Activated CD4-positive, alpha-beta T cell treated with anti-CD3 and anti-CD28 coated beads, Interleukin-2, amount 50 U/mL, for 24 hours (primary cell): ENCODE data around the gene TFEC.
"Not testable (repeated sequence)": the region's sequence is repeated elsewhere in the genome, so short reads cannot be mapped to it uniquely, and the experiment has no call there.

Experiments used
- DNase-seq, 2 donors: peaks; one replicate each; pipeline ENCODE4 v3.0.0-alpha.2; 2020; ENCODE audit warnings: low read depth in 1 of 2, low spot score in 1 of 2

TFEC gene

DNA sequence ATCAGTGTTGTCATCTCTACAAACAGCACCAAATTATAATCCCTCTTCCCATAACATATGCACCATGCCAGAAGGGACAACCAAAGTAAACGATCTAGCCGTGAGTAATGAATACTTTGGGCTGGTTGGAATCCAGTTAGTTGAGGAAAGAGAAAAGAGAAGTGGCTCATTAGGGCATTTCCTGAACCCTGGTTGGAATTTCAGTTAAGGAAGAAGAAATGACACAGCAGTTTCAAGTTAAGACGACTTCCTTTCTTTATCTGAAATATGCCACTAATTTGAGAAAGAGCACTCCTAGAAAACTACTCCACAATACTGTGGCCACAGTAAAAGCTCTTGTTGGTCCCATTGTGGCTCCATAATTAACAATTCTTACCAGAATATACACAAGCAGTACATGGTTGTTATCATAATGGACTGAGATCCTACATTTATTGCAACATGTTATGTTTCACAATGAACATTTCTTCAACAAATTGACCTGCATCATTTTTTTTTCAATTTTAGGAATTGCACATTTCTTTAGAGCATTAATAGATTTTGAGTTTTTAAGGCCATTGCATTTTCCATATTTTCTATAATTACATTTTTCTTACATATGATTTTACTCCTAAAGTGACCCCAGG lies at the start of gene TFEC:
TFEC (minus strand) TSS at position 113 of the 626 bp plus-strand sequence. CDS start 46,322 bp downstream, outside the sequence.
- DNase-seq: no peak

GRCh38 chr7:116075351-116076145 lies 45.0 kb upstream of the TFEC start:
- no peak for DNase-seq

DNA sequence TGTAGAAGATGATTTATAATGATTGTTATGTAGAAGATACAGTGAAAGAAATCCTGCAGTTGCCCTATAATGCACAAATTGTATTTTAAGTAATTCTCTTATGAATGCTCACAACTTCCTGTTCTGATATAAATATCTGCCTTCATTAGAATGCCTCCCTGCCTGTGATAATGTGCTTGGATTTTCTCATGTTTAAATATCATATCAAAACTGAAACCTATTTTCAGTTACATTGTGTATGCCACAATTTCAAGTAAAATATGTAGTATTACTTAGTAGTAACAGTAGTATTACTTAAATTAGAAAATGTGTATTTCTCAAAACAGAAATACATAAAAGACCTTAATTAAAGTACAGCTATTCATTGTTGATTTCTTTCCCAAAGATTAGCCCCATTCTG lies 41.1 kb upstream of the TFEC start:
- no peak for DNase-seq

DNA sequence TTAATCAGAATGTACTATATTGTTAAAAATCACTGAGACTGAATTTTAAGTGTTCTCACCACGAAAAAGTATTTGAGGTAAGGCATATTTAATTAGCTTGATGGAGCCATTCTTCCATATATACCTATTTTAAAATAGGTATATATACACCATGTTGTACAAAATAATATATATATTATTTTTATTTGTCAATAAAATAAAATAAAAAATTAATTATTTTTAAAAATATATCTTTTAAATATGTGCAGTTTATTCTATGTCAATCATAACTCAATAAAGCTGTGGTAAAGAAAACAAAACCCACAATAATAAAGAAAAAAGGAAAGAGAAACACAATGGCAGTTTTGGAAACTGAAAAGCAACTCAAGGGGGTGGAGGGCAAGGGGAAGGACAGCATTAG lies 33.6 kb upstream of the TFEC start:
- DNase-seq: no peak

DNA sequence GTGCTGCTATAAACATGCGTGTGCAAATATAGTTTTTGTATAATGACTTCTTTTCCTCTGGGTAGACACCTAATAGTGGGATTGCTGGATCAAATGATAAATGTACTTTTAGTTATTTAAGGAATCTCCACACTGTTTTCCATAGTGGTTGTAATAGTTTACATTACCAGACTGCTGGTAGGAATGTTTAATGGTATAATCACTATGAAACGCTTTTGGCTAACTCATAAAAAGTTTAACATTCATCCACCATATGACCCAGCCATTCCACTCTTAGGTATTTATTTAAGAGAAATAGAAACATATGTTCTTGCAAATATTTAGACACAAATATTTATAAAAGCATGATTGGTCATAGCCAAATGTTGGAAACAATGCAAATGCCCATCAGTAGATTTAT lies 32.1 kb upstream of the TFEC start:
- DNase-seq: no peak

GRCh38 chr7:116052006-116052405 lies 21.4 kb upstream of the TFEC start:
- no peak for DNase-seq

GRCh38 chr7:116047261-116047660 lies 16.7 kb upstream of the TFEC start:
- DNase-seq: not testable (repeated sequence)

GRCh38 chr7:116045532-116045931 lies 15.0 kb upstream of the TFEC start:
- DNase-seq: no peak

DNA sequence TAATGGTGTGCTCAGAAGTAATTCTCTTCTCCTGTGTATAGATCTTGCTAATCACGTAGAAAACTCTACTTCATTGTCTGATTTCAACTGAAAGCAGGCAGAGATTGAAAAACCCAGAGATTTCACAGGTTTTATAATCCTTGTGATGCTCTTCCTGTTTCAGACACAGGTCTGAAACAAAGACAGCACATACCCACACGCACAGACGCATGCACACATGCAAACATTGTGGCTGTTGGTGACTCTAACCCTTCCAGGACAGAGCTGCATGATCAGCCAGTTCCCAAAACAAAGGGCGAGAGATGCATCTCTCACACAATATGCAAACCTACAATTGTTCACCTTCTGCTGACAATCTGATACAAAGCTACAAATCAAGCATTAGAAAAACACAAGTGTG lies 11.1 kb upstream of the TFEC start:
- DNase-seq: no peak

DNA sequence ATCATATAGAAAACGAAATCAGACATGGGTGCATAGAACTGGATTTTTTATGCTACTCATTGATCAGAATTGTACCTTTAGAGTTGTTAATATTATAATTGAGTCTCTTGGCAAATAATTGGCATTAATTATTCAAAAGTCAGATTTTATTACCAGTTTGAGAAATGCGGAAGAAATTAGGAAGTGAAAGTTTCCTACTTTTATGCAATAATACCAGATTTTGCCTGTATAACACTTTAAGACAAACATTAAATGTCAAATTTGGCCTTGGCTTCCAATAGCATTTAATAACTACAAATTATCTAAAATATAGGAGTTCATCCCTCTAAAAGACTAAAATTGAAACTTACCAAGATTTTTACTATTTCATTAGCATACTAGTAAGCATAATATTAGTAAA lies 6.8 kb upstream of the TFEC start:
- no peak for DNase-seq

DNA sequence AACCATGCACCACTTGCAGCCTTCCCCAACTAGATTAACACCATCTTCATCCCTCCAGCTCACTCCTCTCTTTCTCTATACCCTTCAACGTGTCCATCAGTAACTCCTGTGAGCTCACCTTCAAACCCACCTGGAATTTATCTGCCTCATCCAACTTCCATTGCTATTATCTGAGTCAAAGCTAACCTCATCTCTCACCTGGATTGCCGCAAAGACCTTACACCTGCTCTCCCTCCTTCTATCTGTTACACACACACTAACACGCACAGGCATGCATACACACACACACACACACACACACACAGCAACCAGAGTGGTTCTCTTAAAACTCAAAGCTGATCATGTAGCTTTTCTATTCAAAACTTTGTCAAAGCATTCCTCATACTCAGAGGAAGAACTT lies 3.8 kb upstream of the TFEC start:
- no peak for DNase-seq

- DNase-seq: no peak
Measured at GRCh38 chr7:116032886-116033285, 2.3 kb upstream of the TFEC start.

GRCh38 chr7:116028787-116029186 lies 1.8 kb downstream of the TFEC start:
- no peak for DNase-seq

- DNase-seq: no peak
Measured at GRCh38 chr7:116027786-116028185, 2.8 kb downstream of the TFEC start.

GRCh38 chr7:116024826-116025809 lies 5.4 kb downstream of the TFEC start:
- DNase-seq: no peak

DNA sequence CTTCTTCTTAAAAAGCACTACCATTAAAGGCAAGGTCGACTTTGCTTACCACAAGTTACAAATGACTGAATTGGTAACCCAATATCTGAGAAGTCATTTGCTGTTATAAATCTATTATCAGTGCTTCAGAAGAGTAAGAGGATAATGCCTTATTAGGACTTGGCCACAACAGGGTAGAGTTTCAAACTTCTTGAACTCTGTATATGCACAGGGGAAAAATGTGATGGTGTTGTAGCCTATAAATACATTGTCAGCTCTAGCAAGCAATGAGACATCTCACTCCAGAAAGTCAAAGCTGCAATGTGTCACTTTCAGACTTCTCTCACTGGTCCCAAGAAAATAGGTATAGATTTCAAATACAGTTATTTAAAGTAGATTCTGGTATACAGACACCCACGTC lies 9.3 kb downstream of the TFEC start:
- DNase-seq: no peak

DNA sequence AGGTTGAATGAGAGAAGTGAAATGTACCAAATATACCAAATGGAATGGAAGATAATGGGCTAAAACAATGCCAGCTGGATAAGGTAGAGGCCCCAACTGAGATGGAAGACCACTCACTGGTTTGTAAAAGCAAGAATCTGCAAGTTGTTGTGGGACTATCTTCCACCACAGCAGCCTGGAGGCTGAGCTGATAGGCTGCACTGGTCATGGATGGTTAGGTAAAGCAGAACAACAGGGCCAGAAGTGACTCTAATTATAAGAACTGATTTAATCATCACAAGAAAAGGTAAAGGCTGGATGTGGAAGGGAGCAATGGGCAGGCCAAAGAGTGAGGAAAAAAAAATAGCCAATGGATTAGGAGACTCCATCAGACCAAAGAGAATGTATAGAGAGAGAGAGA lies 11.8 kb downstream of the TFEC start:
- DNase-seq: no peak

DNA sequence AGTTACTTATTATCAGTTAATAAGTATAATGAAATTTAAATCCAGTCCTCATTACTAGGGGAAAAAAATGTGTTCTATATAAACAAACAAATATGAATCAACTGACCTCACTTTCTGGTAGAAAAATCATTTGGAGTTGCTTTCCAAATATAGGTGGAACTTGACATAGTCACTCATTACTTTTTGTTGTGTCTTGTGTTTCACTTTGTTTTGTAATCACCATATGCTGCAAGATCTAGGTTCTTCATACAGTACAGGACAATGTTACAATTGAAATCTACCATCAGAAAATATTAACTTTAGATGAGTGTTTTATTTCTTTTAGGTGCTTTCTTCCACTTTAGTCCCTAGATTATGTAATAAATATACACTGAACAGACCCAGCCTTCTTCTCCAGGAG lies 16.9 kb downstream of the TFEC start:
- no peak for DNase-seq

DNA sequence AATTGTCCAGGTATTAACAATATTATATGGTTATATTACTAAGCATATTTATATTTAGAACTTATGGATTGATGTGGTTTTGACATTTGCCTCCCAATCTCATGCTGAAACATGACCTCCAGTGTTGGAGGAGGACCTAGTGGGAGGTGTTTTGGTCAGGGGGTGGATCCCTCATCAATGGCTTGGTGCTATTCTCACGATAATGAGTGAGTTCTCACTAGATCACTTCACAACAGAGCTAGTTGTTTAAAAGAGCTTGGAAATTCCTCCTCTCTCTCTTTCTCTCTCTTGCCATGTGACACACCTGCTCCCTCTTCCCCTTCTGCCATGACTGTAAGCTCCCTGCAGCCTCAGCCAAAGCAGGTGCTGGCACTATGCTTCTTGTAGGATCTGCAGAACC lies 19.0 kb downstream of the TFEC start:
- DNase-seq: no peak

DNA sequence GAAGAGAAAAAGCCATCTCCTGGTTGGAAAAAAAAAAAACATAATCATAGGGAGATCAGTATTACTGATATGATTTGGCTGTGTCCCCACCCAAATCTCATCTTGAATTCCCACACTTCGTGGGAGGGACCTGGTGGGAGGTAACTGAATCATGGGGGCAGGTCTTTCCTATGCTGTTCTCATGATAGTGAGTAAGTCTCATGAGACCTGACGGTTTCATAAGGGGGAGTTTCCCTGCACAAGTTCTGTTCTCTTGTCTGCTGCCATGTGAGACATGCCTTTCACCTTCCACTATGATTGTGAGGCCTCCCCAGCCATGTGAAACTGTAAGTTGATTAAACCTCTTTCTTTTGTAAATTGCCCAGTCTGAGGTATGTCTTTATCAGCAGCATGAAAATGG lies 25.8 kb downstream of the TFEC start:
- not testable (repeated sequence) for DNase-seq

DNA sequence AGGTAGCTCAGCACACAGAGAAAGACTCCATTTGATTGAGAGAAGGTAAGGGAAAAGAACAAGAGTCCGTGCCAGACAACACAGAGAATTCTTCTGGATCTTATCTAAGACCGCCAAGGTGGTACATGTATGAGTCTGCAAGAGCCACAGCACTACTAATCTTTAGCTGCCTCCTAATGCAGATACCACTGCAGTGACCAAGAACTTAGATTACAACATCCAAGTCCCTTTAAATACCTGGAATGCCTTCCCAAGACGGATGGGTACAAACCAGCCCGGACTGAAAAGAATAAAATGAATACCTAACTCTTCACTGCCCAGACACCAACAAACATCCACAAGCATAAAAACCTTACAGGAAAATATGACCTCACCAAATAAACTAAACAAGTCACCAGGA lies 33.3 kb downstream of the TFEC start:
- DNase-seq: no peak

- DNase-seq: no peak
Measured at GRCh38 chr7:115995701-115996100, 34.9 kb downstream of the TFEC start.
